NCI-H1105 (cell line): ENCODE data around the gene TSPEAR.
"Not testable (repeated sequence)": the region's sequence is repeated elsewhere in the genome, so short reads cannot be mapped to it uniquely, and the experiment has no call there.

ENCODE experiments used
- DNase-seq: peaks from one replicate; lab custom pipeline; 2025; lab: John Stamatoyannopoulos, UW

Gene TSPEAR

DNA sequence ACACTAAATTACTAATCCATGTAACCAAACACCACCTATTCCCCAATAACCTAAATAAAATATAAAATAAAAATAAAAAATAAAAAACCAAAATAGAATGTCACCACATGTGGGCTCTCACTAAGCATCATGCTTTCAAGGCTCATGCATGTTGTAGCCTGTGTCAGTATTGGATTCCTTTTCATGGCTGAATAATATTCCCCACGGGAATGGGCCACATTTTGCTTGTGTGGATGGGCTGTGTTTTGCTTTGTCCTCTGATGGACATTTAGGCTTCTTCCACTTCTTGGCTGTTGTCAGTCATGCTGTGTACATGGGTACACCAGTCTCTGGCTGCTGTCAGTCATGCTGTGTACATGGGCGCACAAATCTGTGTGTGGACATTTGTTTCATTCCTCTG, 122.3 kb downstream of the TSPEAR start:
- DNase-seq: no peak

DNA sequence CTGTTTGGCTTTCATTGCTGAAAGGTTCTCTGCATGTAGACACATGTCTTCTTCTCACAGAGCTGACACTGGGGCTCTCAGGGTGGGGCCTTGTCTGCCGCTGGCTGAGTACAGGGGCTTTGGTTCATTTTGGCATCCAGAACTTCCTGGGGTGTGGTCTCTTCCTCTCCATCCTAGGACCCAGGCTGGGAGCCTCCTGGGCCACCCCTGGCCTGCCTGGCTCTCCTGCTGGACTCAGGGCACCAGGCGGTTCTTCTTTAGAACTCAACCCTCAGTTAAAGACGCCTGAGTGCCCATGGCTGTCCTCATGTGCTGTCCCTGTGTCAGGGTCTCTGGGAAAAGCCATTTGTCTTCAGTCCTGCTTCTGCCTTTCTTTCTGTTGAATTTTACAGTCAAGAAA, 125.5 kb downstream of the TSPEAR start:
- no peak for DNase-seq

DNA sequence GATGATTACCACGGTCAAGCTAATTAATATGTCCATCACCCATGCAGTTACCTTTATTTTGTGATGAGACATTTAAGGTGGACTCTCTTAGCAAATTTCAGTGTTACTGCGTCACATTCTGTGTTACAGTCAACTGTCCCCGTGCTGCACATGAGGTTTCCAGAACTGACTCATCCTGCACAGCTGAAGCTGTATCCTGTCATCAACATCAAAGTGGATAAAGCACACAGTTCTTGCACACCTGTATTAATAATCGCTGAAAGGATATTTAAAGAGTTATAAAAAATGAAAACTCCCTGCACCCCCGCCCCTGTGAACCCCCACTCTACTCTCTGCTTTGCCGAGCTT, 127.6 kb downstream of the TSPEAR start:
- no peak for DNase-seq

DNA sequence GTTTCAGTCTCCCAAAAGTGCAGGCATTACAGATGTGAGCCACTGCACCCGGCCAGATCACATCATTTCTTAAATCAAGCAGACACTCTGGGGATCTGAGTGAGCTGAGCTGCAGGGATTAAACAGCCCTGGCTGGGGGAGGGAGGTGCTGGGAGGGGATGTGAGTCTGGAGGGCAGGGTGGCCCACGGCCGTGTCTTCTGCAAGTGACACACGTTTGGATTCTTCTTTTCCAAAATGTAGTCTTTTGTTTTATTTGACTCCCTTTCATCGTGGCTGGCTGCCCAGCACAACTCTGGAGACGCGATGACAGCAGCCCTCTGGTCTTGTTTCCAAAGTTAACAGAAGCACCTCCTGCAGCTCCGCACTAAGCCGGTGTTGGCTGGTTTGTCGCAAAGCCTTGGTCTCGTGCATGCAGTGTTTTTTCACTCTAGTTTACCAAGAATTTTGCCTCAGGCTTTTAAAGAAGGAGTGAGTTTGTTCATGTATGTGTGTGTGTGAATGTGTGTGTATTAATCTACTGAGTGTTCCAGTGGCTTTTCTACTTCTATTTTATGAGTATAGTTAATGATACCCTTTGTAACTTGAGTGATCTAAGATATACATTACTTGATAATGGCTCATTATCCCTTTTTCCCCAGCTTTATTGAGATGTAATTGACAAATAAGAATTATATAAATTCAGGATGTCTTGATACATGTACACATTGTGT, 128.1 kb downstream of the TSPEAR start:
- no peak for DNase-seq

DNA sequence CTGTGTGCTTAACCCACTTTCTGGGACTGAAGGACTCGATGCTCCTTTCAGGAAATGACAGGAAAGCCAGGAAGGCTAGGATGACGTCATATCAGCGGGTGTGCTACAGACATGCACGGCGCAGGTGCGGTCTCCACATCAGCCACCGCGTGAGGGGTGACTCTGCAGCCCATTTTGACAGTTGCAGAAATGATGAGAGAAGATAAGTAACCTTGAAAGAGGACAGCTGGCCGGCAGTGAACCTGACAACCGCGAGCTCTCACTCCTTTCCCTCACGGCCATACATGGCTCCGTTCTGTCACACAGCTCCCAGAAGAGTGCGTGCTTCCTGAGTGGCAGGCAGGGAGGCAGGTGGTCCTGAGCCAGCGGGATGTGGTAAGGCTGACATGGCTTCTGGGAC, 129.3 kb downstream of the TSPEAR start:
- no peak for DNase-seq

DNA sequence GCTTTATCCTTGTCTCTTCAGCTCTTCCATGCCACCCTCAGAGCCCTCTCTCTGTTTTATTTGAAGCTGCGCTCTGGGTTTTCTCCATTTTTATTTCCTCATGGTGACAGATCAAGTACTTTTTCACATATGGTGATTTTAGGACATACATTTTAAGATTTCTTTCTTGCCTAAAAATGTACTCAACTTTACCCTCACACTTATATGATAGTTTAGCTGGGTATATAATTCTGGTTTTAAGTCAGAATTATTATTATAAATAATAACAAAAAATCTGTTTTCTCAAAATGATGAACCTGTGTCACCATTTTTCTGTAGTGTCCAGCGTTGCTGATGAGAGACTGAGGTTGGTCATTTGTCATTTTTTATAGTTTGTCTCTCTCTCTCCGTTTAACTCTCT, 130.2 kb downstream of the TSPEAR start:
- DNase-seq: no peak

DNA sequence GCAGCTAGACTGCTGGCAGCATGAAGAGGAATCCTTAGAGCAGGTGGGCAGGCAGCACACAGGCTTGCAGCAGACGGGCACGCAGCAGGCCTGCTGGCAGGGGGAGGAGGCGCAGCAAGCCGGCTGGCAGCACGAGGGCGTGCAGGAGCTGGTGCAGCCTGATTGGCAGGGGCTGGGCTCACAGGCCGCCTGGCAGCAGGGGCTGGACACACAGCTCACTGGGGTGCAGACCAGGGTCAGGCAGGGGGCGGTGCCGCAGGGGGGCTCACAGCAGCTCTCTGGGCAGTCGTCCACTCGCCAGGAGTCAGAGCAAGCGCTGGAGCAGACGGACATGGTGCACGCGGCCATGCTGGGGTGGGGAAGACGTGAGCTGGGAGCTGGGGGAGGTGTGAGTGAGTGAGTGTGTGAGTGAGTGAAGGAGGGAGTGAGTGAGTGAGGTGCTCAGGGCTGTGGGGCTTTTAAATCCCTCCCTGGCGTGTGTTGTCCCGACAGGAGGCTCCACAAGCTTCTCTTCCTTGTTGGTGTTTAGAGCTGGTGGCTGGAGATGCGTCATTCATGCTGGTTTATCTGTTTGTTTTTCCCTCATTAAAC, 131.0 kb downstream of the TSPEAR start, which contains the start of gene KRTAP10-5:
TSS of gene KRTAP10-5 (minus strand) at position 374 of the 591 bp plus-strand sequence. CDS start at position 348, 26 bp downstream.
- not testable (repeated sequence) for DNase-seq

DNA sequence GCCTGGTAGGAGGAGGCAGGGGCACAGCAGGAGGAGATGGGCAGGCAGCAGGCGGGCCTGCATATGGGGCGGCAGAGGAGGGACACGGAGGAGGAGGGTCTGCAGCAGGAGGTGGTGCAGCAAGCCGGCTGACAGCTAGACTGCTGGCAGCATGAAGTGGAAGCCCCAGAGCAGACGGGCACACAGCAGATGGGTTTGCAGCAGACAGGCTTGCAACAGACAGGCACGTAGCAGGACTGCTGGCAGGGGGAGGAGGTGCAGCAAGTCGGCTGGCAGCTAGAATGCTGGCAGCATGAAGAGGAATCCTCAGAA, 131.6 kb downstream of the TSPEAR start:
- DNase-seq: no peak

DNA sequence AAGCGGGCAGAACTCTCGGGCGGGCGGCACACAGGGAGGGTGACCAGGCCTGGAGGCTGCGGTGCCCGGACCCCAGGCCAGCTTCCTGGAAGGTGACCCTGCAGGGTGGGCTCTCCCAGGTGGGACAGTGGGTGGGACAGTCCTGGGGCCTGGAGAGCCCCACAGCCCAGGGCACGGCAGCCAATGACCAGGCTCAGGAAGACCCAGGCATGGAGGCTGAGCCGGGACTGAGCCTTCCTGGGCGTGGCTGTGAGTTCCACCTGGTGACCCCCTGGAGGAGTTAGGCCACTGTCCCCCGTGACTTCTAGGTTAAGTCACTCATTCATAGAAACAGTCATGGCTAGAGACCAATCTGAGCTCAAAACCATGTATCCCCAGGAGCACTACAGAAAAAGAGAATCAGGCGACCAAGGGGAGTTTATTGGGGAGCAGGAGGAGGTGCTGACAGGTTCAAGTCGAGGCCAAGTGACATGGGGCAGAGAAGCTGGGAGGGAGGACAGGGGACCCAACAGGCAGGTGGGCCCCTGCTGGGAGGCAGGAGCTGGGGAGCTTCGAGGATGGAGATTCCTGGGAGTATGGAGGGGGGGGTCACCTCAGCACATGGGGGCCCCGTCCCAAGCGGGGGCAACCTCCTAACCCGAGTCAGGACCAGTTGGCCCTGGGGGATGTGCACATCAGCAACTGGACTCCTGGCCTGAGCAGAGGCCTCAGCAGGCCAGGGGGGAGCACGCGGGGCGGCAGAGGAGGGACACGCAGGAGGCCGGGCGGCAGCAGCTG, 132.1 kb downstream of the TSPEAR start:
- no peak for DNase-seq

DNA sequence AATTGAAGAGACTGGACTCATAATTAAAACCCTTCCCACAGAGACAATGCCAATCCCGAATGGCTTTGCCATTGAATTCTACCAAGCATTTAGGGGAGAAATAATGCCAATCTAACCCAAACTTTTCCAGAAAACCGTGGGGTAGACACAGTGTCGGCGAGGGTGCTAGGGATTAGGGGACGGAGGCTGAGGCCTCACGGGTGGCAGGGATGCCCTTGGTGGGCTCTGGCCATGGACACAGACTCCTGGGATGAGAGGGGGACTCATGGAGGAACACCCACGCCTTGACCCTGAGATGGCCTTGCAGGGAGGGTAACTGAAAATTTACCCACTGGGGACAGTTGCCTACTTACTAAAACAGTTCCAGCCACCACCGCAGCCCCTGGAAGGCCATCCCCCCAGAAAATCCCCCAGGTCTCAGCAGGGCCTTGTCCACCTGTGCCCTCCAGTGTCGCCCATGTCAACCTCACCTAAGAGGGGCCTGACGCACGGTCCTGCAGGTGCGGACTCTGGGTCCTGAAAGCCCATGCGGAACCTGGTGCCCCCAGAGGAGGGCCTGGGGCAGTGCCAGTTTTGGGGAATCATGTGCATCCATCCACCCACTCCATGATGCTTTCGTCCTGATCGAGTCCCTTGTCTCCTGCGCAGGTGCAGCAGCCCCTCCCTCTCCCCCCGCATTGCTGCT, 132.9 kb downstream of the TSPEAR start:
- DNase-seq: no peak

DNA sequence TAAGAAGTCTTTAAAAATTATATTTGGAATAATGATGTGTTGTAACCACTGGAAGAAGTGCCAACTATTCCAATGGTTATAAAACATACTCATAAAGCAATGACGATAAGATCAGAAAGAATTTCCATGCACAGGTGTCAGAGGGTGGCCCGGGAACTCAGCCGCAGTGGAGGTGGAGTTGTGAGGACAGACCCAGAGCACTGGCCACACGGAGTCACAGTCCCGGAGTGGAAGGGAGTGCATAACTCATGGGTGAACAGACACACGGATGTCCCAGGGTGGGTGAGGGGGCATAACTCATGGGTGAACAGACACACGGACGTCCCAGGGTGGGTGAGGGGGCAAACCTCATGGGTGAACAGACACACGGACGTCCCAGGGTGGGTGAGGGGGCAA, 135.3 kb downstream of the TSPEAR start:
- no peak for DNase-seq

DNA sequence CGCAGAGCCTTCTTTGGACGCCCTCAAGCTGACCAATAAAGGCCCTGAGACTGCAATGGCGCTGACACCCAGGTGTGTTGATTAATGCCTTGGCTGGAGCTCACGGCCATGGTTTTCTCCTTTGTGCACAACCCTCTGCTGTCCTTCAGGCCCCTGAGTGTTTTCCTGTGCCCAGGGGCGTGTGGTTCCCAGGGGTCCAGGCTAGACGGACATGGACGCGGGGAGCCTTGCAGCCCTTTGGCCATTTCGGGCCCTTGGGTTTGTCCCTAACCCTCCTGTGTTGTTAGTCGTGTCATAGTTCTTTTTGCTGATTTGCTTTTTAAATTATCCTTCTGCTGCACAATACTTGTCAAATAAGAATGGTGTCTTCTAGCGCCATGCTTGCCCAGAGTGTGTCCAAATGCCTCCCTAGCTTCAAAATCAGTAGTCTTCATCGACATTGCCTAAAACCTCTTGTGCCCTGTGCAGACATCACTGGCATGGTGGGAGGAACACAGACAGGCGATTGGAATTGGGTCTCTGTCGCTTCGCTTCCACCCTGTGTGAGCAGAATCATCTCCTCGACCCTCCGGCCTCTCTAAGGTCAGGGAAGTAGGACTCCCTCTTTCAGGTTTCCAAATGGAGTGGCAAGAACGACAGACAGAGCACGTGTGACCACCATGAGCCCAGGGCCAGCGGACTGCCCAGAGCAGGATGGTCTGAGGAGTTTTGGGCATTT, 135.9 kb downstream of the TSPEAR start:
- DNase-seq: no peak

DNA sequence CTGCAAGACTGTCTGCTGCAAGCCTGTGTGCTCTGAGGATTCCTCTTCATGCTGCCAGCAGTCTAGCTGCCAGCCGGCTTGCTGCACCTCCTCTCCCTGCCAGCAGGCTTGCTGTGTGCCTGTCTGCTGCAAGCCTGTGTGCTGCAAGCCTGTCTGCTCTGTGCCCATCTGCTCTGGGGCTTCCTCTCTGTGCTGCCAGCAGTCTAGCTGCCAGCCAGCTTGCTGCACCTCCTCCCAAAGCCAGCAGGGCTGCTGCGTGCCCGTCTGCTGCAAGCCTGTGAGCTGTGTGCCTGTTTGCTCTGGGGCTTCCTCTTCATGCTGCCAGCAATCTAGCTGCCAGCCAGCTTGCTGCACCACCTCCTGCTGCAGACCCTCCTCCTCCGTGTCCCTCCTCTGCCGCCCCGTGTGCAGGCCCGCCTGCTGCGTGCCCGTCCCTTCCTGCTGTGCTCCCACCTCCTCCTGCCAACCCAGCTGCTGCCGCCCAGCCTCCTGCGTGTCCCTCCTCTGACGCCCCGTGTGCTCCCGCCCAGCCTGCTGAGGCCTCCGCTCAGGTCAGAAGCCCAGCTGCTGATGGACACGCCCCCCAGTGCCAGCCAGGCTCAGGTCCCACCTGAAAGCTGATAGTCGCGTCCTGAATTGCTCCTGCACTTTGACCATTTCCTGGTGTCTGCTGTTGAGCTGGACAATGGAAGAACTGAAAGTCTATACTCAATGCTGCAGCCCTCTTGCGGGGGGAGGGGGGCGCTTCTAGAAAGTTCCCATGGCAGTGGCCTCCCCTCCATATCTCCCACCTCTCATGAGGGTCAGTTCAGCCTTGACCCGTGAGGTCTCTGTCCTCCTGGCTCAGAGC, 136.7 kb downstream of the TSPEAR start:
- DNase-seq: no peak

DNA sequence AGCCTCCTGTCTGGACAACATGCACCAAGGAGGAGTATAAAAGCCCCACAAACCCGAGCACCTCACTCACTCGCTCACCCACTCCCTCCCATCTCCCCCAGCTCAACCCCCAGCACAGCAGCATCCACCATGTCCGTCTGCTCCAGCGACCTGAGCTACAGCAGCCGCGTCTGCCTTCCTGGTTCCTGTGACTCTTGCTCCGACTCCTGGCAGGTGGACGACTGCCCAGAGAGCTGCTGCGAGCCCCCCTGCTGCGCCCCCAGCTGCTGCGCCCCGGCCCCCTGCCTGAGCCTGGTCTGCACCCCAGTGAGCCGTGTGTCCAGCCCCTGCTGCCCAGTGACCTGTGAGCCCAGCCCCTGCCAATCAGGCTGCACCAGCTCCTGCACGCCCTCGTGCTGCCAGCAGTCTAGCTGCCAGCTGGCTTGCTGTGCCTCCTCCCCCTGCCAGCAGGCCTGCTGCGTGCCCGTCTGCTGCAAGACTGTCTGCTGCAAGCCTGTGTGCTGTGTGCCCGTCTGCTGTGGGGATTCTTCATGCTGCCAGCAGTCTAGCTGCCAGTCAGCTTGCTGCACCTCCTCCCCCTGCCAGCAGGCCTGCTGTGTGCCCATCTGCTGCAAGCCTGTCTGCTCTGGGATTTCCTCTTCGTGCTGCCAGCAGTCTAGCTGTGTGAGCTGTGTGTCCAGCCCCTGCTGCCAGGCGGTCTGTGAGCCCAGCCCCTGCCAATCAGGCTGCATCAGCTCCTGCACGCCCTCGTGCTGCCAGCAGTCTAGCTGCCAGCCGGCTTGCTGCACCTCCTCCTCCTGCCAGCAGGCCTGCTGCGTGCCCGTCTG, 137.5 kb downstream of the TSPEAR start, which contains the start of gene KRTAP10-4:
TSS of gene KRTAP10-4 (plus strand) at position 100 of the 827 bp plus-strand sequence. CDS start at position 130, 30 bp downstream.
- not testable (repeated sequence) for DNase-seq

DNA sequence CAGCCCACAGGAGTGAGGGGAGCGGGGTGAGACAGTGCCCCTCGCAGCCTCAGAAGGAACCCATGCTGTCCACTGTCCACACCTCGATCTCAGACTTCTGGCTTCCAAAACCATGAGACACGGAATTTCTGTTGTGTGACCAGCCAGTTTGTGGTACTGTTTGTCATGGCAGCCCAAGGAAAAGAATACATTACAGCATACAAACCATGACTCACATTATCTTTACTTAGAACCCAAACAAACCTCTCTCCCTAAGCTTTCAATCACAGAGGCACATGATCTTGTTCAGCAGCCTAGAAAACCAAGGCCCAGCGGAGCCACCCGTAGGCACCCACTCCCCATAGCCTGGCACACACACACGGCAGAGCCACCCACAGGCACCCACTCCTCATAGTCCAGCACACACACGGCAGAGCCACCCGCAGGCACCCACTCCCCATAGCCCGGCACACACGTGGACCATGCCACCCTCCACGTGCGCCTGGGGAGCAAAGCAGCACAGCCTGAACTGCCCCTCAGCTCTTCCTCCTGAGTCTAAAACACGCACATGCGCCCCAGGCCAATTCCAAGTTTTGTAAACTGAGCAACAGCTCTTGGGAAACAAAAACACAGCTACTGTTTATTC, 138.3 kb downstream of the TSPEAR start:
- DNase-seq: no peak

DNA sequence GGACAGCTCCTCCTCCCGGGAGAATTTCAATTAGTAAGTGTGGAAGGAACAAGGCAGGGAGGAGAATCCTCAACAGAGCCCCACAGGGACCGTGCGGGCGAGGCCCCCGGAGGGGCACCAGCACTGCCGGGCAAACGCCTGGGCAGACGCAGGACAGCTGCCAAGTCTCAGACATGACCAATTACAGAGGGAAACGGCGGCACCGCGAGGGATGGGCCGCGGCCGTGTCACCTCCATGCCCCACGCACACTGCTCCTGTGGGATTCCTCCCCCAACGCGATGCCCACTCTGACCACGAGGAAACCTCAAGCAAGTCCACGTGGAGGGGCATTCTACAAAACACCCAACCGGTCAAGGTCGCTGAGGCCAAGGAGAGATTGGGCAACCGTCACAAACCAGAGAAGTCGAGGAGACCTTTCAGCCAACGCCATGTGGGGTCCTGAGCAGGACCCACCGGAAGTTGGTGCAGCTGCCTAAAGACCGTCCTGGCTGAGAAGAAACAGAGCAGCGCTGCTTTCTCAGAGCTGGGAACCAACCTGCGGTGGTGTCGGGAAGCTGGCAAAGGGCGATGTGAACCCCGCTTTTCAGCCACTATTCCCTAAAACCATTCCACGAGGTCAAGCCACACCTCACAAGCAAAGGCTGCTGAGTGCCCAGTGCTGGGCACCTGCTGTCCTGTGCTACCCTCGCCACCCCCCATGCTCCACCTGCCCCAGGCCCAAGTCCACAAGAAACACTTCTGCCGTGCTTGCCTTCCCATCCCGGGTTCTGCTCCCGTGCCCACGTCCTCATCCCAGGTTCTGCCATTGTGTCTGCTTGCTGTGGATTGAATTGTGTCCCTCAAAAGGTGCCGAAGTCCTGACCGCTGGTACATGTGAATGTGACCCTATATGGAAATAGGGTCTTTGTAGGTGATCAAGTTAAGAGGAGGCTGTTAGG, 139.3 kb downstream of the TSPEAR start:
- no peak for DNase-seq

DNA sequence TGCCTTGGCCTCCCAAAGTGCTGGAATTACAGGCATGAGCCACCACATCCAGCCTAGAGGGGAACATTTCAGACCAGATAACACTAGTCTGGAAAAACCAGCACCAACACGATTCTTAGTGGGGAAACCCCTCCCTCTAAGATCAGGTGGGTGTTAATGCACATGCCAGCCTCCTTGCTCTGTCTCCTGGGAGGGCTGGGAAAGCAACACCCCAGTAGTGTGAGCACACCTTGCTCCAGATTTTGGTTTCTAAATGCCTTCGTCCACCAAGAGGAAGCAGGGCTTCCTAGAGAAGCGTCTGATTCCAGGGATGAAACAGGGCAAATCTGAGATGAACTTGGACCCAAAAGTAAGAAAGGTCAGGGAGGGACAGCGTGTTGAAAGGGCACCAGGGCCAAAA, 140.1 kb downstream of the TSPEAR start:
- DNase-seq: no peak

DNA sequence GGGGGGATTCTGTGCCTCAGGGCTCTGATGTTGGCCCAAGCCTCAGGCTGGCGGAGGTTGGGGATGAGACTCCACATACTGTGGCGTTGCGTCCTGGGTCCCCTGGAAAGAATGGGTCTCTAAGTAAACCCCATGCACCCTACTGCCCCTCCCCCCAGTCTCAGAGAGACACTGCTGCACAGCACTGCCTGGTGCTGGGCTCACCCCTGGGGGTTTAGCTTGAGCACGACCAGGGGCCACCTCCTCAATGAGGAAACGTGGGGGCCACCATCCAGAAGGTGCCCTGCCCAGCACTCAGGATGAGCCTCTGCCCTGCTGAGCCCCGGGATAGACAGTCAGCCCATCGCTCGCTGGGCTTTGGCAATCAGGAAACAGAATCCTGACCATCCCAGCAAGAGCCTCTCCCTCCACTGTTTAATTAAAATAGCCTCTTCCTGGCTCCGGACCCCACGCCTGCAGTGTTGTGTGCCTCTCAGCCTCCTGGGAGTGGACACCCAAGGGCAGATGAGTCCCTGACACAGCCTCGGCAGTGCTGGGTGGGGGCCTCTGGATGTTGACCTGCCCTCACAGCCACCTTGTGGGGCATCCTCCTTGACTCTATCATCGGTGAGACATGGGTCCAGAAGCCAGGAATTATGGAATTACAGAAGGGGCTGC, 141.4 kb downstream of the TSPEAR start:
- no peak for DNase-seq
